ENCODE data around the gene KLHL40. TPM values are rescaled to one million over a fixed set of nuclear protein-coding genes. Genes with fewer than 3 reads are reported as not detected.

KLHL40 gene
- polyA plus RNA-seq, 1 donor (not counting 4 experiments of a cell fraction or from before 2014, with no cell fraction given): not detected

GRCh38 chr3:42686832-42687650 is 1.7 kb downstream of the KLHL40 start:
- H3K4me2 ChIP-seq (ENCODE audit: control insufficient read depth, extremely low read depth, insufficient read depth, low read depth, low read length): no peak overlapping the region
- no peaks in the 10 kb centered on the region for H4K20me1 ChIP-seq (ENCODE audit: control insufficient read depth, extremely low read depth, insufficient read depth, low read length)
- no peaks in the 10 kb centered on the region for H3K9me3 ChIP-seq (ENCODE audit: control insufficient read depth, low read depth, low read length)
- no peaks in the 10 kb centered on the region for H3K79me2 ChIP-seq (ENCODE audit: control insufficient read depth, insufficient read depth, low read length)
- dilution Hi-C loops (cut with MboI; ENCODE audit: extremely low pct_ligation_motif_present, low sequenced_read_pairs): no loop called here
- H3K27me3 ChIP-seq (ENCODE audit: control insufficient read depth, extremely low read depth, insufficient read depth, low read length): peaks cover 21% of the 10 kb centered on the region
- no peaks in the 10 kb centered on the region for H3K36me3 ChIP-seq (ENCODE audit: control insufficient read depth in 2 of 2, extremely low read depth in 1 of 2, insufficient read depth in 2 of 2, low read length in 2 of 2)
- no peak for FAIRE-seq
- no peak overlapping the region for H3K4me3 ChIP-seq (ENCODE audit: control insufficient read depth in 2 of 3, extremely low read depth in 1 of 3, insufficient read depth in 2 of 3, low read depth in 1 of 3, low read length in 3 of 3)
- H2AFZ ChIP-seq (ENCODE audit: control insufficient read depth, low read length): no peak overlapping the region
- no peak for DNase-seq (ENCODE audit: low read depth, low spot score)
- TF ChIP-seq EZH2 (IDR thresholded peaks at IDR 0.05; ENCODE audit: low read length): no peak
- TF ChIP-seq CTCF (optimal IDR thresholded peaks at IDR 0.05 in 1 of 3, IDR thresholded peaks at IDR 0.05 in 1 of 3, conservative IDR thresholded peaks at IDR 0.05 in 1 of 3; ENCODE audit: extremely low read depth in 1 of 3, insufficient read depth in 2 of 3, low read length in 3 of 3): no peak
- H3K9me1 ChIP-seq (ENCODE audit: control insufficient read depth, extremely low read depth, insufficient read depth, low read length): no peaks in the 10 kb centered on the region
- no peak overlapping the region for H3K27ac ChIP-seq (ENCODE audit: control insufficient read depth, insufficient read depth, low read length)
- H3K9ac ChIP-seq (ENCODE audit: control insufficient read depth, extremely low read depth, insufficient read depth, low read length): no peak overlapping the region
- H3K4me1 ChIP-seq (ENCODE audit: control insufficient read depth, extremely low read depth, insufficient read depth, low read length): peaks cover 12% of the 10 kb centered on the region

- no peak overlapping the region for H2AFZ ChIP-seq (ENCODE audit: control insufficient read depth, low read length)
- H3K79me2 ChIP-seq (ENCODE audit: control insufficient read depth, insufficient read depth, low read length): no peaks in the 10 kb centered on the region
- peaks cover 21% of the 10 kb centered on the region for H3K27me3 ChIP-seq (ENCODE audit: control insufficient read depth, extremely low read depth, insufficient read depth, low read length)
- H3K9me3 ChIP-seq (ENCODE audit: control insufficient read depth, low read depth, low read length): no peaks in the 10 kb centered on the region
- FAIRE-seq (no peak), DNase-seq (ENCODE audit: low read depth, low spot score) (no peak)
- H3K4me3 ChIP-seq (ENCODE audit: control insufficient read depth in 2 of 3, extremely low read depth in 1 of 3, insufficient read depth in 2 of 3, low read depth in 1 of 3, low read length in 3 of 3): no peak overlapping the region
- no peak overlapping the region for H3K9ac ChIP-seq (ENCODE audit: control insufficient read depth, extremely low read depth, insufficient read depth, low read length)
- H3K36me3 ChIP-seq (ENCODE audit: control insufficient read depth in 2 of 2, extremely low read depth in 1 of 2, insufficient read depth in 2 of 2, low read length in 2 of 2): no peaks in the 10 kb centered on the region
- no peak overlapping the region for H3K27ac ChIP-seq (ENCODE audit: control insufficient read depth, insufficient read depth, low read length)
- no peaks in the 10 kb centered on the region for H3K9me1 ChIP-seq (ENCODE audit: control insufficient read depth, extremely low read depth, insufficient read depth, low read length)
- no peak overlapping the region for H3K4me2 ChIP-seq (ENCODE audit: control insufficient read depth, extremely low read depth, insufficient read depth, low read depth, low read length)
- dilution Hi-C loops (cut with MboI; ENCODE audit: extremely low pct_ligation_motif_present, low sequenced_read_pairs): no loop called here
- H3K4me1 ChIP-seq (ENCODE audit: control insufficient read depth, extremely low read depth, insufficient read depth, low read length): peaks cover 12% of the 10 kb centered on the region
- no peak for TF ChIP-seq CTCF (optimal IDR thresholded peaks at IDR 0.05 in 1 of 3, IDR thresholded peaks at IDR 0.05 in 1 of 3, conservative IDR thresholded peaks at IDR 0.05 in 1 of 3; ENCODE audit: extremely low read depth in 1 of 3, insufficient read depth in 2 of 3, low read length in 3 of 3)
- no peak for TF ChIP-seq EZH2 (IDR thresholded peaks at IDR 0.05; ENCODE audit: low read length)
- no peaks in the 10 kb centered on the region for H4K20me1 ChIP-seq (ENCODE audit: control insufficient read depth, extremely low read depth, insufficient read depth, low read length)
These were observed 2.7 kb downstream of the KLHL40 start for GRCh38 chr3:42688016-42688415.
